ENCODE data around the gene ZNF205.

ZNF205 gene

DNA sequence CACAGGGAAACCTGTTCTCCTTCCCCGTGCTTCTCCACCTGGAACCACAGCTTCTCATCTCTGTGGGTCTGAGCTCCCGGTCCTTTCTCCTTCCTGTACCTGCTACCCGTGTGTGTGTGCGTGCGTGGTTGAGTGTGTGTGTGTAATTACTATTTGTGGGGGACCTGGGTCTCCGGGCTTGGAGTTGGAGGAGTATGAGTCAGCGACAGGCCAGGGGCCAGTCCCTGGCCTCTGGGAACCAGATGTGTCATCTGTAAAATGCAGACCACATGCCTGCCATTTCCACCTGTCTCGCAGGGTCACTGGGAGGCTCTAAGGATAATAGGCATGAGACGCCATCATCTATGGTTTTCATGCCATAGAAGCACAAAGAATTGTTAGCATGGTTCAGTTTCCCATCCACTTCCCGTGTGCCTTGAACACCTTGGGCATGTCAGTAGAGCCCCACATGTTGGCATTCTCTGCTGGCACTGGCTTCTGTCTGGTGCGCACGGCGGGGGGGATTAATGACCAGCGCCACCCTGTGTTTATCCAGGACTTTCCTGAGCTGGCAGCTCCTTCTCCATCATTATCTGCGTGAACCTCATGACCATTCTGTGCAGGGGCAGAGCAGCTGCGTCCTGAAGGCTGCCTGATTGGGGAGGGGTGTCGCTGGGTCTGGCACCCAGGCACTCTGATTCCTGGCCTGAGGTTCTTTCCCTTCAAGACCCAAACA lies 1.5 kb downstream of the ZNF205 start:
- no peak overlapping the region for H4K91ac ChIP-seq (ENCODE audit: low read depth, low read length, poor library complexity)
- H2BK15ac ChIP-seq (ENCODE audit: low read length) = no peak overlapping the region
- no peak overlapping the region for H3K4ac ChIP-seq (ENCODE audit: low read length)
- no peak overlapping the region for H2AFZ ChIP-seq (ENCODE audit: low read length)
- peaks cover 25 to 38% of the 10 kb centered on the region in 2 donors for H3K36me3 ChIP-seq (replicated peaks in 1 of 2; ENCODE audit: control insufficient read depth in 2 of 2, insufficient read depth in 2 of 2, low read length in 2 of 2)
- no peaks in the 10 kb centered on the region for H3K9me3 ChIP-seq (replicated peaks in 1 of 2; ENCODE audit: control insufficient read depth in 2 of 2, insufficient read depth in 1 of 2, low read depth in 1 of 2, low read length in 2 of 2)
- H3K9ac ChIP-seq (ENCODE audit: low read depth, low read length, poor library complexity) = no peak overlapping the region
- no peak overlapping the region for H4K8ac ChIP-seq (ENCODE audit: low read depth, low read length)
- WGBS, 2 donors (ENCODE audit: extremely low coverage in 2 of 2, insufficient read length in 2 of 2, insufficient replicate concordance in 1 of 2) = no CpG with 5 or more reads among the region's 17 CpGs
- H2AK5ac ChIP-seq (ENCODE audit: low read depth, low read length) = no peak overlapping the region
- H3K18ac ChIP-seq (ENCODE audit: low read length) = no peak overlapping the region
- H2BK5ac ChIP-seq (ENCODE audit: low read length) = no peak overlapping the region
- DNase-seq (ENCODE audit: low spot score) = no peak
- H3K4me1 ChIP-seq (ENCODE audit: control insufficient read depth in 2 of 2, insufficient read depth in 1 of 2, low read depth in 1 of 2, low read length in 2 of 2) = peaks cover 5 to 9% of the 10 kb centered on the region in 2 donors
- no peaks in the 10 kb centered on the region for H3K27me3 ChIP-seq (ENCODE audit: control insufficient read depth in 3 of 3, insufficient read depth in 3 of 3, low read depth in 1 of 3, low read length in 3 of 3)
- no peak overlapping the region for H2BK120ac ChIP-seq (ENCODE audit: low read depth, low read length)
- H3K79me1 ChIP-seq (ENCODE audit: low read depth, low read length) = peaks cover 12% of the 10 kb centered on the region
- no peak overlapping the region for H3K27ac ChIP-seq (replicated peaks; ENCODE audit: low read length)
- peak overlapping the region in 1 of 2 donors; percentile 86 for H3K4me3 ChIP-seq (ENCODE audit: low read length in 2 of 2)
- H3K23ac ChIP-seq (ENCODE audit: low read depth, low read length, poor library complexity) = no peak overlapping the region
- H3K14ac ChIP-seq (ENCODE audit: low read length) = no peak overlapping the region
- H2BK12ac ChIP-seq (ENCODE audit: low read length) = no peak overlapping the region
- H3K4me2 ChIP-seq (ENCODE audit: insufficient read depth, low read length, poor library complexity, severe bottlenecking) = peak overlapping the region; percentile 21

DNA sequence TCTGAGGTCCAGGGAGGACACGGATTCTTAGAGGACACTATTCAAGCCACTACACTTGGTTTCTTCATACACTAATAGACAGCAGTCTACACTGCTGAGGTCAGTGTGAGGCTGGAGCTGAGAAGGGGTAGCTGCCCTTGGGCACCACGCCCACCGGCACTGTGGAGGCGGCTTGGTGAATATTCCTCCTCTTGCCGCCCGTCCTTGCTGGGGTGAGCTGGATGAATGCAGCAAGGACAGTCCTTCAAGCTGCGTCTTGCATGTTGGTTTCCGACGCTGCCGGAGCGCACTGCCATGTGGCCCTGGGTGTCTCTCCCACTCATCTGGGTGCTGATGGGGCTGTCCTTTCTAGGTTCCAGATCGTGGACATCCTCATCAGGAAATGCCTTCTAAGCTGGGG lies 2.6 kb downstream of the ZNF205 start:
- Histone ChIP-seq H3K4me2 (ENCODE audit: insufficient read depth, low read length, poor library complexity, severe bottlenecking) (no peak overlapping the region), H3K79me1 (ENCODE audit: low read depth, low read length) (peaks cover 12% of the 10 kb centered on the region), H2AFZ (ENCODE audit: low read length) (no peak overlapping the region), H2BK5ac (ENCODE audit: low read length) (peak overlapping the region; percentile 55), H3K9ac (ENCODE audit: low read depth, low read length, poor library complexity) (no peak overlapping the region), H3K23ac (ENCODE audit: low read depth, low read length, poor library complexity) (no peak overlapping the region), H3K18ac (ENCODE audit: low read length) (no peak overlapping the region), H3K9me3 (replicated peaks in 1 of 2; ENCODE audit: control insufficient read depth in 2 of 2, insufficient read depth in 1 of 2, low read depth in 1 of 2, low read length in 2 of 2) (no peaks in the 10 kb centered on the region), H2BK12ac (ENCODE audit: low read length) (no peak overlapping the region), H3K14ac (ENCODE audit: low read length) (no peak overlapping the region), H3K27me3 (ENCODE audit: control insufficient read depth in 3 of 3, insufficient read depth in 3 of 3, low read depth in 1 of 3, low read length in 3 of 3) (no peaks in the 10 kb centered on the region), H3K27ac (replicated peaks; ENCODE audit: low read length) (no peak overlapping the region), H3K4me1 (ENCODE audit: control insufficient read depth in 2 of 2, insufficient read depth in 1 of 2, low read depth in 1 of 2, low read length in 2 of 2) (peaks cover 5 to 9% of the 10 kb centered on the region in 2 donors), H4K8ac (ENCODE audit: low read depth, low read length) (peak overlapping the region; percentile 70), H3K4me3 (ENCODE audit: low read length in 2 of 2) (peak overlapping the region in 1 of 2 donors; percentile 30), H2BK120ac (ENCODE audit: low read depth, low read length) (no peak overlapping the region), H3K4ac (ENCODE audit: low read length) (no peak overlapping the region), H4K91ac (ENCODE audit: low read depth, low read length, poor library complexity) (no peak overlapping the region), H2AK5ac (ENCODE audit: low read depth, low read length) (no peak overlapping the region), H2BK15ac (ENCODE audit: low read length) (no peak overlapping the region), H3K36me3 (replicated peaks in 1 of 2; ENCODE audit: control insufficient read depth in 2 of 2, insufficient read depth in 2 of 2, low read length in 2 of 2) (peaks cover 30 to 49% of the 10 kb centered on the region in 2 donors)
- WGBS, 2 donors (ENCODE audit: extremely low coverage in 2 of 2, insufficient read length in 2 of 2, insufficient replicate concordance in 1 of 2) = no CpG with 5 or more reads among the region's 12 CpGs
- no peak for DNase-seq (ENCODE audit: low spot score)

DNA sequence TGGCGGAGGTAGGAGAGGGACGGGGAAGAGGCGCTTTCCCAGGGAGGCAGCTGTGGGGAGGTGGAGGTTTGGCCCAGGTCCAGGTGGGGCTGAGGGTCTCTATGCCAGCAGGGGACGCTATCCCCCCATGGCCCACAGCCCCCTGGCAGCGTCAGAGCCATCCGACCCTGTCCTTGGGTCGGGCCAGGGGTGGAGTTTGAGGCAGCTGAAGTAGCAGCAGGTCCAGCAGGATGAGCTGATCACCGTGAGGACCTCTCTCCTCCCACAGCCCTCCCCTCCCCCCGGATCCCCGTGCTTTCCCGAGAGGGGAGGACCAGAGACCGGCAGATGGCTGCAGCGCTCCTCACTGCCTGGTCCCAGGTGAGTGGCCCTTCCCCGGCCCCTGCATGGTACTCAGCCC lies 3.2 kb downstream of the ZNF205 start:
- Histone ChIP-seq H3K9me3 (replicated peaks in 1 of 2; ENCODE audit: control insufficient read depth in 2 of 2, insufficient read depth in 1 of 2, low read depth in 1 of 2, low read length in 2 of 2) (no peaks in the 10 kb centered on the region), H3K79me1 (ENCODE audit: low read depth, low read length) (peaks cover 12% of the 10 kb centered on the region), H3K18ac (ENCODE audit: low read length) (no peak overlapping the region), H3K27me3 (ENCODE audit: control insufficient read depth in 3 of 3, insufficient read depth in 3 of 3, low read depth in 1 of 3, low read length in 3 of 3) (no peaks in the 10 kb centered on the region), H2AFZ (ENCODE audit: low read length) (no peak overlapping the region), H3K4ac (ENCODE audit: low read length) (no peak overlapping the region), H3K14ac (ENCODE audit: low read length) (no peak overlapping the region), H2AK5ac (ENCODE audit: low read depth, low read length) (no peak overlapping the region), H3K4me1 (ENCODE audit: control insufficient read depth in 2 of 2, insufficient read depth in 1 of 2, low read depth in 1 of 2, low read length in 2 of 2) (peaks cover 5 to 9% of the 10 kb centered on the region in 2 donors), H2BK120ac (ENCODE audit: low read depth, low read length) (no peak overlapping the region), H3K9ac (ENCODE audit: low read depth, low read length, poor library complexity) (no peak overlapping the region), H3K4me3 (ENCODE audit: low read length in 2 of 2) (no peak overlapping the region), H3K4me2 (ENCODE audit: insufficient read depth, low read length, poor library complexity, severe bottlenecking) (no peak overlapping the region), H4K91ac (ENCODE audit: low read depth, low read length, poor library complexity) (no peak overlapping the region), H2BK15ac (ENCODE audit: low read length) (no peak overlapping the region), H3K36me3 (replicated peaks in 1 of 2; ENCODE audit: control insufficient read depth in 2 of 2, insufficient read depth in 2 of 2, low read length in 2 of 2) (peaks cover 32 to 54% of the 10 kb centered on the region in 2 donors), H2BK12ac (ENCODE audit: low read length) (no peak overlapping the region), H4K8ac (ENCODE audit: low read depth, low read length) (no peak overlapping the region), H3K27ac (replicated peaks; ENCODE audit: low read length) (no peak overlapping the region), H2BK5ac (ENCODE audit: low read length) (peak overlapping the region; percentile 55), H3K23ac (ENCODE audit: low read depth, low read length, poor library complexity) (peak overlapping the region; percentile 52)
- WGBS, 2 donors (ENCODE audit: extremely low coverage in 2 of 2, insufficient read length in 2 of 2, insufficient replicate concordance in 1 of 2) = no CpG with 5 or more reads among the region's 14 CpGs
- no peak for DNase-seq (ENCODE audit: low spot score)

DNA sequence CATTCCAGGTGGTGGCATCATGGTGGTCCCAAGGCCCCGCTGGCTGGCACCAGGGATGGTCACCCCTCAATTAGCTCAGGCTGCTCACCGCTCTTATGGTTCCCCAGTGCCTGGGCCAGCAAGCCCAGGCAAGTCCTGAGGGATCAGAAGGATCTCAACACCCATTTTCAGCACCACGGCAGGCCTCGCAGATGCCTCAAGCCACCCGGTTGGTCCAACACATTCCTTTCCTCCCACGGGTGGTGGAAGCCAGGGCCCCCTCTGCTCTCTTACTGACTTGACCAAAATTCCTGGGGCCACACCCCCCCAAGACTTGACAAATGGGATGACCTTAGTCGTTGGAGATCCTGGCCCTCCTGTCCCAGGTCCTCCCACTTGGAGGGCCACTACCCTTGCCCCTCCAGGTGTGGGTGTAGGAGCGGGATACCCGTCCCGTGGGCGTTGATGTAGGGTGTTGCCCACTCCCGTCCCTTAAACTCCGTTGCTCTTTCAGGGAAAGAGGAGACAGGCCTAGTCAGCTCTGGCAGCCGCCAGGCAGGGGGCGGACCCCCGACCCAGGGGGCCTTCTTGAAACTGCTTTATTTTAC lies 5.9 kb downstream of the ZNF205 start:
- Histone ChIP-seq H3K79me1 (ENCODE audit: low read depth, low read length) (peaks cover 8% of the 10 kb centered on the region), H2AK5ac (ENCODE audit: low read depth, low read length) (no peak overlapping the region), H3K27me3 (ENCODE audit: control insufficient read depth in 3 of 3, insufficient read depth in 3 of 3, low read depth in 1 of 3, low read length in 3 of 3) (no peaks in the 10 kb centered on the region), H3K14ac (ENCODE audit: low read length) (no peak overlapping the region), H3K4ac (ENCODE audit: low read length) (no peak overlapping the region), H3K27ac (replicated peaks; ENCODE audit: low read length) (no peak overlapping the region), H3K9ac (ENCODE audit: low read depth, low read length, poor library complexity) (no peak overlapping the region), H2BK15ac (ENCODE audit: low read length) (no peak overlapping the region), H4K91ac (ENCODE audit: low read depth, low read length, poor library complexity) (no peak overlapping the region), H4K8ac (ENCODE audit: low read depth, low read length) (no peak overlapping the region), H3K4me1 (ENCODE audit: control insufficient read depth in 2 of 2, insufficient read depth in 1 of 2, low read depth in 1 of 2, low read length in 2 of 2) (peaks cover 2 to 3% of the 10 kb centered on the region in 2 donors), H3K18ac (ENCODE audit: low read length) (no peak overlapping the region), H2AFZ (ENCODE audit: low read length) (no peak overlapping the region), H2BK5ac (ENCODE audit: low read length) (peak overlapping the region; percentile 13), H3K23ac (ENCODE audit: low read depth, low read length, poor library complexity) (no peak overlapping the region), H3K4me2 (ENCODE audit: insufficient read depth, low read length, poor library complexity, severe bottlenecking) (no peak overlapping the region), H2BK120ac (ENCODE audit: low read depth, low read length) (no peak overlapping the region), H3K4me3 (ENCODE audit: low read length in 2 of 2) (peak overlapping the region in 1 of 2 donors; percentile 30), H2BK12ac (ENCODE audit: low read length) (no peak overlapping the region), H3K9me3 (replicated peaks in 1 of 2; ENCODE audit: control insufficient read depth in 2 of 2, insufficient read depth in 1 of 2, low read depth in 1 of 2, low read length in 2 of 2) (no peaks in the 10 kb centered on the region), H3K36me3 (replicated peaks in 1 of 2; ENCODE audit: control insufficient read depth in 2 of 2, insufficient read depth in 2 of 2, low read length in 2 of 2) (peaks cover 36 to 58% of the 10 kb centered on the region in 2 donors)
- no peak for DNase-seq (ENCODE audit: low spot score)
- WGBS, 2 donors (ENCODE audit: extremely low coverage in 2 of 2, insufficient read length in 2 of 2, insufficient replicate concordance in 1 of 2) = no CpG with 5 or more reads among the region's 16 CpGs
